ENCODE results near the gene PDE11A. TPM values are rescaled to one million over a fixed set of nuclear protein-coding genes. Genes with fewer than 3 reads are reported as not detected.
"Not testable (repeated sequence)": the region's sequence is repeated elsewhere in the genome, so short reads cannot be mapped to it uniquely, and the experiment has no call there.

Gene PDE11A
- total RNA-seq, 6 experiments from 2014 or later: 1.2 to 3.1 (median 1.4) TPM

DNA sequence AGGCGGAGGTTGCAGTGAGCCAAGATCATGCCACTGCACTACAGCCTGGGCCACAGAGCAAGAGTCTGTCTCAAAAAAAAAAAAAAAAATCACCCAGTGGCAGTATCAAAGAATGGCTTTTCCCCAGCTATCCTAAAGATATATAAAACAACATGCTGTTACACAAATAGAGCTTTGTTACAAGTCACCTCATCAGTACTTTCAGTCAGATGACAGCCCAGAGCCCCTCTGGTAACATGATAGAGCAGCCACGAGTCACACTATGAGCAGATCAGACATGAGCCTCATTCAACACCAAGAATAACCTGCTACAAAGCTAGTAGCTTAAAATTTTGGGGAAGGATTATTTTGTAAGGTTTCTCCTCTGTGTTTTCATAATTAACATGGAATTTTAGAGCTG, 25.2 kb downstream of the PDE11A start:
- Mint-ChIP-seq H3K4me1 (ENCODE audit: low read depth) (no peaks in the 10 kb centered on the region), H3K9me3 (no peaks in the 10 kb centered on the region), H3K27ac (no peak overlapping the region), H3K36me3 (ENCODE audit: low read depth) (no peaks in the 10 kb centered on the region), H3K4me3 (no peak overlapping the region), H3K27me3 (ENCODE audit: insufficient read depth) (no peaks in the 10 kb centered on the region)
- no peak for DNase-seq
- TF ChIP-seq, protein P1, sequence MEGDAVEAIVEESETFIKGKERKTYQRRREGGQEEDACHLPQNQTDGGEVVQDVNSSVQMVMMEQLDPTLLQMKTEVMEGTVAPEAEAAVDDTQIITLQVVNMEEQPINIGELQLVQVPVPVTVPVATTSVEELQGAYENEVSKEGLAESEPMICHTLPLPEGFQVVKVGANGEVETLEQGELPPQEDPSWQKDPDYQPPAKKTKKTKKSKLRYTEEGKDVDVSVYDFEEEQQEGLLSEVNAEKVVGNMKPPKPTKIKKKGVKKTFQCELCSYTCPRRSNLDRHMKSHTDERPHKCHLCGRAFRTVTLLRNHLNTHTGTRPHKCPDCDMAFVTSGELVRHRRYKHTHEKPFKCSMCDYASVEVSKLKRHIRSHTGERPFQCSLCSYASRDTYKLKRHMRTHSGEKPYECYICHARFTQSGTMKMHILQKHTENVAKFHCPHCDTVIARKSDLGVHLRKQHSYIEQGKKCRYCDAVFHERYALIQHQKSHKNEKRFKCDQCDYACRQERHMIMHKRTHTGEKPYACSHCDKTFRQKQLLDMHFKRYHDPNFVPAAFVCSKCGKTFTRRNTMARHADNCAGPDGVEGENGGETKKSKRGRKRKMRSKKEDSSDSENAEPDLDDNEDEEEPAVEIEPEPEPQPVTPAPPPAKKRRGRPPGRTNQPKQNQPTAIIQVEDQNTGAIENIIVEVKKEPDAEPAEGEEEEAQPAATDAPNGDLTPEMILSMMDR (IDR thresholded peaks at IDR 0.05): no peak

GRCh38 chr2:178044836-178045235, 27.7 kb downstream of the PDE11A start:
- Mint-ChIP-seq H3K27ac (no peak overlapping the region), H3K9me3 (no peaks in the 10 kb centered on the region), H3K36me3 (ENCODE audit: low read depth) (no peaks in the 10 kb centered on the region), H3K4me3 (no peak overlapping the region), H3K4me1 (ENCODE audit: low read depth) (no peaks in the 10 kb centered on the region), H3K27me3 (ENCODE audit: insufficient read depth) (no peaks in the 10 kb centered on the region; the same call in 1 of the 2 replicates)
- TF ChIP-seq, protein P1 (IDR thresholded peaks at IDR 0.05): no peak
- no peak for DNase-seq

GRCh38 chr2:178043266-178043665, 29.3 kb downstream of the PDE11A start:
- Mint-ChIP-seq H3K27ac (no peak overlapping the region), H3K27me3 (ENCODE audit: insufficient read depth) (no peaks in the 10 kb centered on the region; the same call in 1 of the 2 replicates)
- DNase-seq: no peak

DNA sequence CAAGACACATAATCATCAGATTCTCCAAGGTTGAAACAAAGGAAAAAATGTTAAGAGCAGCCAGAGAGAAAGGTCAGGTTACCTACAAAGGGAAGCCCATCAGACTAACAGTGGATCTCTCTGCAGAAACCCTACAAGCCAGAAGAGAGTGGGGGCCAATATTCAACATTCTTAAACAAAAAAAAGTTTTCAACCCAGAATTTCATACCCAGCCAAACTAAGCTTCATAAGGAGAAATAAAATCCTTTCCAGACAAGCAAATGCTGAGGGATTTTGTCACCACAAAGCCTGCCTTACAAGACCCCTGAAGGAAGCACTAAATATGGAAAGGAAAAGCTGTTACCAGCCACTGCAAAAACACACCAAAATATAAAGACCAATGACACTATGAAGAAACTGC, 39.0 kb downstream of the PDE11A start:
- H3K4me1 Mint-ChIP-seq (ENCODE audit: low read depth); H3K4me3 Mint-ChIP-seq; H3K27me3 Mint-ChIP-seq (ENCODE audit: insufficient read depth); DNase-seq; H3K27ac Mint-ChIP-seq: not testable (repeated sequence)
- H3K36me3 Mint-ChIP-seq (ENCODE audit: low read depth): peaks cover 17% of the 10 kb centered on the region
- H3K9me3 Mint-ChIP-seq: peaks cover 38% of the 10 kb centered on the region

More at GRCh38 chr2:178043266-178043665, 29.3 kb downstream of the PDE11A start:
- TF ChIP-seq, protein P1 (IDR thresholded peaks at IDR 0.05): no peak
- H3K4me1 Mint-ChIP-seq (ENCODE audit: low read depth): no peaks in the 10 kb centered on the region
- H3K4me3 Mint-ChIP-seq: no peak overlapping the region
- no peaks in the 10 kb centered on the region for H3K9me3 Mint-ChIP-seq
- no peaks in the 10 kb centered on the region for H3K36me3 Mint-ChIP-seq (ENCODE audit: low read depth)

DNA sequence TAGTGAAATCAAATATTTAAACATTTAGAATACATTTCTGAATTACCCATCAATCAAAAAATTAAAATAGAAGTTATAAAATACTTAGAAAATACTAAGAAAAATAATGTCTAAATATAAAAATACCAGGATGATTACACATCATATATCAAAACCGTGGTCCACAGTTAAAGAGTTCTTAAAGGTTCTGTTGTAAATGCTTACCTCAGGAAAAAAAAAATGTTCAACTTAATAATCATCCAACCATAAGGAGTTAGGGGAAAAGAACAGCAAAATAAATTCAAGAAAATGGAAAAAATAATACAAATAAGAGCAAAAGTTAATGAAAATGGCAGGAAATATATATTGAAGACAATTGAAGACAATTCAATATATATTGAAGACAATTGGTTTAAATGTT, 43.2 kb downstream of the PDE11A start:
- TF ChIP-seq, protein P1 (IDR thresholded peaks at IDR 0.05): no peak
- Mint-ChIP-seq H3K4me3 (no peak overlapping the region), H3K27me3 (ENCODE audit: insufficient read depth) (peaks cover under 1% of the 10 kb centered on the region), H3K4me1 (ENCODE audit: low read depth) (peaks cover 14% of the 10 kb centered on the region), H3K27ac (no peak overlapping the region), H3K36me3 (ENCODE audit: low read depth) (peaks cover 12% of the 10 kb centered on the region), H3K9me3 (peaks cover 18% of the 10 kb centered on the region)
- DNase-seq: no peak

DNA sequence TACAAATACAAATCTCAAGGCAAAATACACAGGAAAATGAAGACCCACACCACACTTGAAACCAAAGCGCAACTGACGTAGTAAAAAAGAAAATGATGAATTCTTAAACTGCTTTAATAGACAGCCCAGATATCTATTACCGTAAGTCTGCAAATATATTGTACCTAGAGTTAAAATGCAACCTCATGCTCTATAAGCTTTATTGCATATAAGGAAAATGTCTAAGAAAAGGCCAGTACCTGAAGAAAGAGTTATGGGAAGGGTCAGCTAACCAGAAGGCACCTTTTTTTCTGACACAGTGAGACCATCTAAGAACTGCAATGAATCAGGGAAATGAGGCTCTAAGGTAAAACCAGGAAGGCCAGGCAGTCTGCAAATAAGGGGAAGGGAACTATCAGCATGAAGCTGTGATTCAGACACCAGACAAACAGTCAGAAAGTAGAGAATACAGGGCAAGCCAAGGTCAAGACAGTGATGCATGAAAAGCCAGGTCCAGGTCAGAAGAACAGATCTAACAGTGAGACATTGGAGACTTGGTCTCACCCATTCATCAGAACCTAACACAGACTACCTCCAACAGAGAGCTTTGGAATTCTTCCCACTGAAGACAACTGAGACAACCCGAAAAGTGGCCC, 46.9 kb downstream of the PDE11A start:
- Mint-ChIP-seq H3K4me1 (ENCODE audit: low read depth) (peaks cover 29% of the 10 kb centered on the region), H3K27me3 (ENCODE audit: insufficient read depth) (no peaks in the 10 kb centered on the region), H3K36me3 (ENCODE audit: low read depth) (no peaks in the 10 kb centered on the region), H3K27ac (no peak overlapping the region), H3K9me3 (no peaks in the 10 kb centered on the region), H3K4me3 (no peak overlapping the region)
- TF ChIP-seq, protein P1 (IDR thresholded peaks at IDR 0.05): no peak
- no peak for DNase-seq

All from HFFc6 (cell line).